ENCODE data around the gene FNIP2. TPM values are rescaled to one million over a fixed set of nuclear protein-coding genes. Genes with fewer than 3 reads are reported as not detected.
"Not testable (repeated sequence)": the region's sequence is repeated elsewhere in the genome, so short reads cannot be mapped to it uniquely, and the experiment has no call there.

The FNIP2 gene
- total RNA-seq, 6 donors from 2014 or later: 70.4 to 103 (median 83.2) TPM

DNA sequence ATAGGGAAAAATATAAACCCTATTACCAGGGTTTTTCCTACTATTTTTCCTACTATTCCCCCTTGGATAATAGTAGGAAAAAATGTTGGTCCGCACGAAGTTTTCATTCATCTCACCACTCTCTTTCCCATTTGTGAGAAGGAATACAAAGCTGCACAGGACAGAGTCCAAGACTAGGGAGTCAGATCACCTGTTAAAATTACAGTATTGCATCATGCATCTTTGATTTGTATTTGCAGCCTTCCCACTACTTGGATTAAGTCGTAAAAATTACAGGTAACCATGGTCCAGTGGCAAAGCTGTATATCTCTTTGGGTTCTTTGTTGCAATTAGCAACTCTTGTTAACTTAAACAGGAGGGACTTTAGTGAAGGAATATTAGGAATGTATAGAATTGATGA is 121.5 kb downstream of the FNIP2 start:
- 95 to 97% methylated on average over 3 of the region's 3 CpGs for WGBS, 2 donors
- no peak for DNase-seq
- TF ChIP-seq POLR2A (IDR thresholded peaks at IDR 0.05) (no peak), EP300 (IDR thresholded peaks at IDR 0.05) (no peak), POLR2AphosphoS5 (IDR thresholded peaks at IDR 0.05) (no peak)
- TF ChIP-seq, protein P1, sequence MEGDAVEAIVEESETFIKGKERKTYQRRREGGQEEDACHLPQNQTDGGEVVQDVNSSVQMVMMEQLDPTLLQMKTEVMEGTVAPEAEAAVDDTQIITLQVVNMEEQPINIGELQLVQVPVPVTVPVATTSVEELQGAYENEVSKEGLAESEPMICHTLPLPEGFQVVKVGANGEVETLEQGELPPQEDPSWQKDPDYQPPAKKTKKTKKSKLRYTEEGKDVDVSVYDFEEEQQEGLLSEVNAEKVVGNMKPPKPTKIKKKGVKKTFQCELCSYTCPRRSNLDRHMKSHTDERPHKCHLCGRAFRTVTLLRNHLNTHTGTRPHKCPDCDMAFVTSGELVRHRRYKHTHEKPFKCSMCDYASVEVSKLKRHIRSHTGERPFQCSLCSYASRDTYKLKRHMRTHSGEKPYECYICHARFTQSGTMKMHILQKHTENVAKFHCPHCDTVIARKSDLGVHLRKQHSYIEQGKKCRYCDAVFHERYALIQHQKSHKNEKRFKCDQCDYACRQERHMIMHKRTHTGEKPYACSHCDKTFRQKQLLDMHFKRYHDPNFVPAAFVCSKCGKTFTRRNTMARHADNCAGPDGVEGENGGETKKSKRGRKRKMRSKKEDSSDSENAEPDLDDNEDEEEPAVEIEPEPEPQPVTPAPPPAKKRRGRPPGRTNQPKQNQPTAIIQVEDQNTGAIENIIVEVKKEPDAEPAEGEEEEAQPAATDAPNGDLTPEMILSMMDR (IDR thresholded peaks at IDR 0.05): no peak
- no peaks in the 10 kb centered on the region for H3K27me3 ChIP-seq
- no peak for ATAC-seq (ENCODE audit: low FRiP score in 2 of 2)
- no peak overlapping the region for H3K4me3 ChIP-seq
- no peak overlapping the region for H3K27ac ChIP-seq
- peaks cover 0 to under 1% (median 0%) of the 10 kb centered on the region in 4 donors for H3K4me1 ChIP-seq
- H3K9me3 ChIP-seq: no peaks in the 10 kb centered on the region
- peaks cover 3 to 23% (median 12%) of the 10 kb centered on the region in 4 donors for H3K36me3 ChIP-seq

DNA sequence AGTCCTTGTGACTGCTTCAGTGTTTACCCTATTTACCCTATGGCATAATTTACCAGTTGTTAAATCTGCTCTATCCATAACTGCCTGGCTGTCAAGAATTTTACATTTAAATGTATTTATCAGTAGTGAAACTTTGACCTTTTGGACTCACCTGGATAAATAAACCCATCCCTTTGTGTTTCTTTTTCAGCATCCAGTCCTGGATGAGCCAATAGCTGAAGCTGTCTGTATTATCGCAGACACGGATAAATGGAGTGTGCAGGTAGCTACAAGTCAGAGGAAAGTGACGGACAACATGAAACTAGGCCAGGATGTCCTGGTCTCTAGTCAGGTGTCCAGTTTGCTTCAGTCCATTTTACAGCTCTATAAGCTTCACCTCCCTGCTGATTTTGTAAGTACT is 122.4 kb downstream of the FNIP2 start:
- Histone ChIP-seq H3K27ac (no peak overlapping the region), H3K4me3 (no peak overlapping the region), H3K27me3 (no peaks in the 10 kb centered on the region), H3K9me3 (no peaks in the 10 kb centered on the region), H3K36me3 (peaks cover 3 to 23% (median 12%) of the 10 kb centered on the region in 4 donors), H3K4me1 (peaks cover 5 to 10% (median 7%) of the 10 kb centered on the region in 4 donors)
- DNase-seq (no peak), ATAC-seq (ENCODE audit: low FRiP score in 2 of 2) (no peak)
- WGBS, 2 donors: 95 to 97% methylated on average over 3 of the region's 3 CpGs
- TF ChIP-seq POLR2A (IDR thresholded peaks at IDR 0.05): no peak
- TF ChIP-seq POLR2AphosphoS5 (IDR thresholded peaks at IDR 0.05): no peak
- TF ChIP-seq, protein P1 (IDR thresholded peaks at IDR 0.05): no peak
- no peak for TF ChIP-seq EP300 (IDR thresholded peaks at IDR 0.05)

DNA sequence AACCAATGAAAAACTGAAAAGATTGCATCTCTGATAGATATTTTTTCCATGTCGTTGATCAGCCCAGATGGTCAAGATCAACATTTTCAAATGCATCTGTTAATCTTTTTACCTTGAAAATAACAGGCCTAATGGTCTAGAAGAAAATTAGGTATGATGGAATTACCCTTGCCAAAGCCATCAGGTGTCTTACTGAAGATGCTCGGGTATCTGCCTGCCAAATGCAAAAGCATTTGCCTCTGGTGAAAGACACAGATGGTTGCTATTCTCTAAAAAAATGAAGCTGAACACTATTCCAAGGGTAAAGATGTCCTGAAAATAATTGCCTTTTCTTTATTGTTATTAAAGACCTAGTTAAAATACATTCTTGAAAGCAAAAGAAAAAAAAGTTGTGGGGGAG is 126.0 kb downstream of the FNIP2 start:
- WGBS, 2 donors: 86 to 90% methylated on average over 2 of the region's 2 CpGs
- Histone ChIP-seq H3K4me3 (no peak overlapping the region), H3K9me3 (no peaks in the 10 kb centered on the region), H3K27me3 (no peaks in the 10 kb centered on the region), H3K36me3 (peaks cover 3 to 18% (median 8%) of the 10 kb centered on the region in 4 donors), H3K27ac (no peak overlapping the region), H3K4me1 (peaks cover 7 to 15% (median 10%) of the 10 kb centered on the region in 4 donors)
- TF ChIP-seq, protein P1 (IDR thresholded peaks at IDR 0.05): no peak
- no peak for TF ChIP-seq POLR2A (IDR thresholded peaks at IDR 0.05)
- TF ChIP-seq POLR2AphosphoS5 (IDR thresholded peaks at IDR 0.05): no peak
- no peak for TF ChIP-seq EP300 (IDR thresholded peaks at IDR 0.05)
- DNase-seq (no peak), ATAC-seq (ENCODE audit: low FRiP score in 2 of 2) (no peak)

DNA sequence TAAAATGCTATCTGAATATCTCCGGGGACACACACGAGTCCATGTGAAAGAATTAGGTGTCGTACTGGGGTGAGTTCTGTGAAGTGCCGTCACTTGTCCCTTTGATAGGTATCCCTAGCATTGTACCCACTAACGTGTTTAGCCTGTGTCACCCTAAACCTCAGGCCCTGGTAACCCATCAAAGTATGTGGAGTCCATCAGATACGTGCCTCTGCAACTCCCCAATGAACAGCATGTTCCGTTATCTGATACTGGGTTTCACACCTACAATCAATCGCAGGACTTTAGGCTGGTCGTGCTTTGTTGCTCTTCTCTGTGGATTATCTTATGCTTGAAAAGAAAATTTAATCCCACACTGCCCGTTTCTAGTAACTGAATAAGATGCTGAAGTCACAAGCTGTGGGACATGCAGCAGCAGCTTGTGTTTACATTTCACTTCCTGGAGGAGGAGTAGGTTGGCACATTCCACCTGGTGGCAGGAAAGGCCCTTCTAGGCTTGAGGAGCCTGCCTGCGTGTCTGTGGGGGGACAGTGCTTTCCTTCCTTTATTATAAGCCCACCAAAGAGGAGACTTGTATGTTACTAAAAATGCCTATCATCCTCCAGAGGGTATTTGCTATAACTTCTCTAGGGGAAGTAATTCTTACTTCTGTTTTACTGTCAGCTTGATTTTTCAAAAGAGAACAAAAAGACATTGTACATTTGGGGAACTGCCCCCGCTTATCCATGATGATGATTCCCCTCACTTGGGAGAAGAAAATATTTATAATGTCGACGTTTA is 127.2 kb downstream of the FNIP2 start:
- peak overlapping the region; percentile 4 to 49 (median 30) for H3K27ac ChIP-seq
- no peaks in the 10 kb centered on the region for H3K27me3 ChIP-seq
- peaks cover 7 to 15% (median 10%) of the 10 kb centered on the region in 4 donors for H3K4me1 ChIP-seq
- no peak overlapping the region for H3K4me3 ChIP-seq
- H3K36me3 ChIP-seq: peaks cover 3 to 15% (median 8%) of the 10 kb centered on the region in 4 donors
- ATAC-seq (ENCODE audit: low FRiP score in 2 of 2): peak in 1 of 2 donors; percentile 62
- H3K9me3 ChIP-seq: no peaks in the 10 kb centered on the region
- peak in 1 of 2 donors; percentile 62 for DNase-seq
- TF ChIP-seq EP300 (IDR thresholded peaks at IDR 0.05) (no peak), POLR2A (IDR thresholded peaks at IDR 0.05) (no peak), POLR2AphosphoS5 (IDR thresholded peaks at IDR 0.05) (peak in 1 of 2 donors; percentile 27)
- TF ChIP-seq, protein P1 (IDR thresholded peaks at IDR 0.05): peak in 3 of 6 experiments; percentile 18 to 28 (median 27)
- WGBS, 2 donors: 52 to 53% methylated on average over 14 of the region's 14 CpGs

DNA sequence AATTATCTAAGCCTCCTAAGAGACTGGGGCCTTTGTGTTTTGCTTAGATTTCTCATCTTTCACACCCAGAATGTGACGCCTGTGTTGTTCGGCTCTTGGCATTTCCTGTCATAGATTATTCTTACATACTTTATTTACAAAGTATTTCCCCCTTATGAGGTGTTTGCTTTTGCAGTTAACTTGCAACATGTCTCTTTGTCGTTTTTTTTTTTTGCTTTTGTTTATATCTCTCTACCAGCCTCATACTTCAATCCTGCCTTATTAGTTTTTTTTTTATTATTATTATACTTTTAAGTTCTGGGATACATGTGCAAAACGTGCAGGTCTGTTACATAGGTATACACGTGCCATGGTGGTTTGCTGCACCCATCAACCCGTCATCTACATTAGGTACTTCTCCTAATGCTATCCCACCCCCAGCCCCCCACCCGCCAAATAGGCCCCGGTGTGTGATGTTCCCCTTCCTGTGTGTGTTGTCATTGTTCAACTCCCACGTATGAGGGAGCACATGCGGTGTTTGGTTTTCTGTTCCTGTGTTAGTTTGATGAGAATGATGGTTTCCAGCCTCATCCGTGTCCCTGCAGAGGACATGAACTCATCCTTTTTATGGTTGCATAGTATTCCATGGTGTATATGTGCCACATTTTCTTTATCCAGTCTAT is 127.9 kb downstream of the FNIP2 start:
- H3K4me1 ChIP-seq: peaks cover 8 to 15% (median 10%) of the 10 kb centered on the region in 4 donors
- ATAC-seq (ENCODE audit: low FRiP score in 2 of 2); H3K4me3 ChIP-seq; H3K9me3 ChIP-seq; H3K27me3 ChIP-seq; DNase-seq: not testable (repeated sequence)
- peak overlapping the region; percentile 4 to 49 (median 30) for H3K27ac ChIP-seq
- peaks cover 0 to 13% (median 4%) of the 10 kb centered on the region in 4 donors for H3K36me3 ChIP-seq
- 65 to 76% methylated on average over 11 of the region's 11 CpGs for WGBS, 2 donors

DNA sequence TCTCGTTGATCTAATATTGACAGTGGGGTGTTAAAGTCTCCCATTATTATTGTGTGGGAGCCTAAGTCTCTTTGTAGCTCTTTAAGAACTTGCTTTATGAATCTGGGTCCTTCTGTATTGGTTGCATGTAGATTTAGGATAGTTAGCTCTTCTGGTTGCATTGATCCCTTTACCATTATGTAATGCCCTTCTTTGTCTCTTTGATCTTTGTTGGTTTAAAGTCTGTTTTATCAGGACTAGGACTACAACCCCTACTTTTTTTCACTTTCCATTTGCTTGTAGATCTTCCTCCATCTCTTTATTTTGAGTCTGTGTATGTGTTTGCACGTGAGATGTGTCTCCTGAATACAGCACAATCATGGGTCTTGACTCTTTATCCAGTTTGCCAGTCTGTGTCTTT is 131.6 kb downstream of the FNIP2 start:
- ATAC-seq (ENCODE audit: low FRiP score in 2 of 2); H3K9me3 ChIP-seq; H3K4me3 ChIP-seq; DNase-seq; H3K27ac ChIP-seq; H3K27me3 ChIP-seq: not testable (repeated sequence)
- 92 to 98% methylated on average over 2 of the region's 2 CpGs for WGBS, 2 donors
- H3K4me1 ChIP-seq: peaks cover 19 to 26% (median 21%) of the 10 kb centered on the region in 4 donors
- H3K36me3 ChIP-seq: peaks cover 0 to 18% (median 7%) of the 10 kb centered on the region in 4 donors

All from upper lobe of left lung (tissue), 6 donors.